SK-N-SH treated with all-trans-retinoic acid at 6 μM for 48 hours (cell line): ENCODE data around the gene KRTAP1-3.

Source experiments
- BACH2 ChIP-seq: fragments of 250-450 bp; sonication (Bioruptor Pico); IDR thresholded peaks from 2 replicates; pipeline ENCODE4 v1.9.0; 2021; ENCODE audit warnings: mild to moderate bottlenecking, borderline replicate concordance
- ESRRG ChIP-seq: fragments of 250-450 bp; sonication (Bioruptor Pico); IDR thresholded peaks from 2 replicates; pipeline ENCODE4 v1.6.1; 2021; ENCODE audit warnings: mild to moderate bottlenecking
- GLIS3 ChIP-seq: fragments of 250-450 bp; sonication (Bioruptor Pico); IDR thresholded peaks from 2 replicates; pipeline ENCODE4 v1.5.0; 2020; ENCODE audit warnings: mild to moderate bottlenecking, moderate library complexity
- OSR1 ChIP-seq: fragments of 250-450 bp; sonication (Bioruptor Pico); IDR thresholded peaks from 2 replicates; pipeline ENCODE4 v1.8.0; 2022; ENCODE audit warnings: moderate library complexity, mild to moderate bottlenecking, inconsistent platforms
- RARB ChIP-seq: fragments of 250-450 bp; sonication (Bioruptor Pico); IDR thresholded peaks from 2 replicates; pipeline ENCODE4 v1.8.0; 2021; ENCODE audit warnings: mild to moderate bottlenecking, moderate library complexity
- SNAI2 ChIP-seq: fragments of 250-450 bp; sonication (Bioruptor Pico); IDR thresholded peaks from 2 replicates; pipeline ENCODE4 v1.5.0; 2020; ENCODE audit warnings: mild to moderate bottlenecking, moderate library complexity
- TCF4 ChIP-seq: fragments of 250-450 bp; sonication (Bioruptor Pico); IDR thresholded peaks from 2 replicates; pipeline ENCODE4 v1.8.0; 2021; ENCODE audit warnings: mild to moderate bottlenecking, moderate library complexity, borderline replicate concordance
- ZNF565 ChIP-seq: fragments of 450-650 bp; formaldehyde crosslinking; conservative IDR thresholded peaks from 2 replicates; pipeline ENCODE4 v1.5.0; 2020; ENCODE audit warnings: low read depth, mild to moderate bottlenecking, moderate library complexity
- ZNF70 ChIP-seq: fragments of 450-650 bp; formaldehyde crosslinking; IDR thresholded peaks from 2 replicates; pipeline ENCODE4 v1.5.0; 2020; ENCODE audit warnings: mild to moderate bottlenecking, moderate library complexity
- ZNF8 ChIP-seq: fragments of 450-650 bp; formaldehyde crosslinking; IDR thresholded peaks from 2 replicates; pipeline ENCODE4 v1.5.0; 2020; ENCODE audit warnings: mild to moderate bottlenecking, moderate library complexity
- TF ChIP-seq, protein P1 (sequence below): fragments of 250-450 bp; sonication (Bioruptor Pico); IDR thresholded peaks from 2 replicates; pipeline ENCODE4 v1.8.0; 2020; ENCODE audit warnings: mild to moderate bottlenecking, moderate library complexity, borderline replicate concordance
- TF ChIP-seq, protein P2 (sequence below): fragments of 250-450 bp; sonication (Bioruptor Pico); IDR thresholded peaks from 2 replicates; pipeline ENCODE4 v1.5.1; 2020; ENCODE audit warnings: low read depth, mild to moderate bottlenecking, moderate library complexity
- TF ChIP-seq, protein P3 (sequence below): fragments of 250-450 bp; sonication (Bioruptor Pico); IDR thresholded peaks from 2 replicates; pipeline ENCODE4 v1.5.0; 2020; ENCODE audit warnings: mild to moderate bottlenecking, moderate library complexity

DNA sequence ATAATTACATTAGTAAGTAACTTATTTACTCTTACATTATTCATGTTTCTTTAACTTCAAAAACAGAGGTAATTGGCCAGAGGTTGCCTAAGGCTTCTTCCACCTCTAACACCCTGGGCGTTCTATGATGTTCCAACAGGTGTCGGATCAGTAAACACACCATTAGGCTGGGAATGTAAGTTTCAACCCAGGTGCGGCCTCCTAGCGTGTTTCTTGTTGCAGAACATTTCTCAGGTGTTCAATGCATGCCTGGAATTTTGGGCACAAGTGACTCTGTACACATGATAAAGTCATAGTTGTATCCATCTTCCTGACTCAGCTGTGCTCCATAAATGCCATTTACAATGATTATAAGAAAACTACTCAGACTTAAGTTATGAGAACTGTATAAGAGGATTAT, 19.4 kb upstream of the KRTAP1-3 start:
- no peak for TF ChIP-seq TCF4
- TF ChIP-seq ZNF565 (CRISPR knock-in tag): no peak
- TF ChIP-seq ESRRG: no peak
- no peak for TF ChIP-seq ZNF8
- no peak for TF ChIP-seq RARB
- TF ChIP-seq, protein P1, sequence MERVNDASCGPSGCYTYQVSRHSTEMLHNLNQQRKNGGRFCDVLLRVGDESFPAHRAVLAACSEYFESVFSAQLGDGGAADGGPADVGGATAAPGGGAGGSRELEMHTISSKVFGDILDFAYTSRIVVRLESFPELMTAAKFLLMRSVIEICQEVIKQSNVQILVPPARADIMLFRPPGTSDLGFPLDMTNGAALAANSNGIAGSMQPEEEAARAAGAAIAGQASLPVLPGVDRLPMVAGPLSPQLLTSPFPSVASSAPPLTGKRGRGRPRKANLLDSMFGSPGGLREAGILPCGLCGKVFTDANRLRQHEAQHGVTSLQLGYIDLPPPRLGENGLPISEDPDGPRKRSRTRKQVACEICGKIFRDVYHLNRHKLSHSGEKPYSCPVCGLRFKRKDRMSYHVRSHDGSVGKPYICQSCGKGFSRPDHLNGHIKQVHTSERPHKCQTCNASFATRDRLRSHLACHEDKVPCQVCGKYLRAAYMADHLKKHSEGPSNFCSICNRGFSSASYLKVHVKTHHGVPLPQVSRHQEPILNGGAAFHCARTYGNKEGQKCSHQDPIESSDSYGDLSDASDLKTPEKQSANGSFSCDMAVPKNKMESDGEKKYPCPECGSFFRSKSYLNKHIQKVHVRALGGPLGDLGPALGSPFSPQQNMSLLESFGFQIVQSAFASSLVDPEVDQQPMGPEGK (CRISPR knock-in tag): no peak
- no peak for TF ChIP-seq BACH2 (CRISPR knock-in tag)
- TF ChIP-seq GLIS3 (CRISPR knock-in tag): no peak
- TF ChIP-seq, protein P2, sequence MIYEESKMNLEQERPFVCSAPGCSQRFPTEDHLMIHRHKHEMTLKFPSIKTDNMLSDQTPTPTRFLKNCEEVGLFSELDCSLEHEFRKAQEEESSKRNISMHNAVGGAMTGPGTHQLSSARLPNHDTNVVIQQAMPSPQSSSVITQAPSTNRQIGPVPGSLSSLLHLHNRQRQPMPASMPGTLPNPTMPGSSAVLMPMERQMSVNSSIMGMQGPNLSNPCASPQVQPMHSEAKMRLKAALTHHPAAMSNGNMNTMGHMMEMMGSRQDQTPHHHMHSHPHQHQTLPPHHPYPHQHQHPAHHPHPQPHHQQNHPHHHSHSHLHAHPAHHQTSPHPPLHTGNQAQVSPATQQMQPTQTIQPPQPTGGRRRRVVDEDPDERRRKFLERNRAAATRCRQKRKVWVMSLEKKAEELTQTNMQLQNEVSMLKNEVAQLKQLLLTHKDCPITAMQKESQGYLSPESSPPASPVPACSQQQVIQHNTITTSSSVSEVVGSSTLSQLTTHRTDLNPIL (CRISPR knock-in tag): no peak
- no peak for TF ChIP-seq ZNF70 (CRISPR knock-in tag)
- no peak for TF ChIP-seq SNAI2 (CRISPR knock-in tag)
- TF ChIP-seq, protein P3, sequence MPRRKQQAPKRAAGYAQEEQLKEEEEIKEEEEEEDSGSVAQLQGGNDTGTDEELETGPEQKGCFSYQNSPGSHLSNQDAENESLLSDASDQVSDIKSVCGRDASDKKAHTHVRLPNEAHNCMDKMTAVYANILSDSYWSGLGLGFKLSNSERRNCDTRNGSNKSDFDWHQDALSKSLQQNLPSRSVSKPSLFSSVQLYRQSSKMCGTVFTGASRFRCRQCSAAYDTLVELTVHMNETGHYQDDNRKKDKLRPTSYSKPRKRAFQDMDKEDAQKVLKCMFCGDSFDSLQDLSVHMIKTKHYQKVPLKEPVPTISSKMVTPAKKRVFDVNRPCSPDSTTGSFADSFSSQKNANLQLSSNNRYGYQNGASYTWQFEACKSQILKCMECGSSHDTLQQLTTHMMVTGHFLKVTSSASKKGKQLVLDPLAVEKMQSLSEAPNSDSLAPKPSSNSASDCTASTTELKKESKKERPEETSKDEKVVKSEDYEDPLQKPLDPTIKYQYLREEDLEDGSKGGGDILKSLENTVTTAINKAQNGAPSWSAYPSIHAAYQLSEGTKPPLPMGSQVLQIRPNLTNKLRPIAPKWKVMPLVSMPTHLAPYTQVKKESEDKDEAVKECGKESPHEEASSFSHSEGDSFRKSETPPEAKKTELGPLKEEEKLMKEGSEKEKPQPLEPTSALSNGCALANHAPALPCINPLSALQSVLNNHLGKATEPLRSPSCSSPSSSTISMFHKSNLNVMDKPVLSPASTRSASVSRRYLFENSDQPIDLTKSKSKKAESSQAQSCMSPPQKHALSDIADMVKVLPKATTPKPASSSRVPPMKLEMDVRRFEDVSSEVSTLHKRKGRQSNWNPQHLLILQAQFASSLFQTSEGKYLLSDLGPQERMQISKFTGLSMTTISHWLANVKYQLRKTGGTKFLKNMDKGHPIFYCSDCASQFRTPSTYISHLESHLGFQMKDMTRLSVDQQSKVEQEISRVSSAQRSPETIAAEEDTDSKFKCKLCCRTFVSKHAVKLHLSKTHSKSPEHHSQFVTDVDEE: no peak
- no peak for TF ChIP-seq OSR1 (CRISPR knock-in tag)
